HG02970 (cell line): ENCODE results near the gene TAS2R41.
"Not testable (repeated sequence)": the region's sequence is repeated elsewhere in the genome, so short reads cannot be mapped to it uniquely, and the experiment has no call there.

ENCODE experiments used
- ATAC-seq: cut with Tn5 transposase; IDR thresholded peaks from one replicate; pipeline ENCODE4 v1.9.1; 2021; ENCODE audit warnings: mild to moderate bottlenecking, moderate library complexity, moderate number of reproducible peaks; ENCODE audit not compliant: unreplicated experiment, low FRiP score

Gene TAS2R41

DNA sequence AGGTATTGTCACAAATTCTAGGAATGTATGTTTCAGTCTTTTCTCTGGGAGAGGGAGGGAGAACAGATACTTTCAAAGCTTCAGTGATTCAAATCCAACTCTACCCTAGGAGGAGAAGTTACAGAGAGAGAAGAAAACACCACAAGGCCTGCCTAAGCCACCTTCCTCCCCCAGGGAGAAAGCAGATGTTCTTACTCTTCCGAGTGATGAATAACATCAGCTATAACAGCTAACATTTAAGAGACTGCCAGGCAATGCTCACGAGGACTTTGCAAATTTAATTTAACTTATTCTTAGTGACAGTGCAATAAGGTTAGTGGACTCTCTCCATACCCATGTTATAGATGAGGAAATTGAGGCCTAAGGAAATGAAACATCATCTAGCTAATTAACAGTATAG is 36.8 kb downstream of the TAS2R41 start:
- no peak for ATAC-seq

GRCh38 chr7:143514995-143515735 is 37.5 kb downstream of the TAS2R41 start:
- no peak for ATAC-seq

DNA sequence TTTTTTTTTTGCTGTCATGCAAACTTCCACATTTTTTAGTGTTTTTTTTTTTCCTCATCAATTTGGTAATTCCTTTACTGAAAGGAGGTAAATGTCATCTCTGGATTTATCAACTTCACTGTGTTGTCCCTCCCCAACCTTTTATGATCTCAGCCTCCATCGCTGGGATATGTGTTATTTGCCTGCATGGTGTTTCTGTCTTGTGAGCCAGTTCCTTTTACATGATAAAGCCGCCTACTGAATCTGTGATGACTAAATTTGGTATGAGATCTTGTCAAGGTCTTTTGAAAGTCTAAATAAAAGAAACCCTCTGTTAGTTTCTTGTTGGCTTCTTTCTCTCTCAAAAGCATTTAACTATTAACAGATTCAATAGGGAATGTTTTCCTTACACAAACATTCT is 39.3 kb downstream of the TAS2R41 start:
- ATAC-seq: no peak

GRCh38 chr7:143518521-143518920 is 40.8 kb downstream of the TAS2R41 start:
- ATAC-seq: no peak

DNA sequence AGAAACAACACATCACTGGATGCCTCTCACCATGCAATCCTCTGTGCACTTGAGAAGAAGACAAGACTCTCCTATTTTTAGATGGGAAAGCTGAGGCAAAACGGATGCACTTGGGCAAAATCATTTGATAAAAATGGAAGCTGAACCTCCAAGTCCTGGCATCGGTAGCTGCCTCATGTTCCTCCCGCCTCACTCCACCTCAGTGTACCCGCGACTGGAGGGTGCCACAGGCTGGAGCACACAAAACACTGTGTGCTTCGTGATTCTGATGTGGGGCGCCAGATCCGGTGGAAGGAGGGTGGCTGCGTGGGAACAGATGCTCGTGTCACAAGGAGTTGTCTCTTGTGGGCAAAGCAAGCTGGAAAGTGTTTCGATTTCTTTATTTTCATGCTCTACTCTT is 41.3 kb downstream of the TAS2R41 start:
- no peak for ATAC-seq

- no peak for ATAC-seq
These were observed 41.9 kb downstream of the TAS2R41 start for GRCh38 chr7:143519411-143520131.

DNA sequence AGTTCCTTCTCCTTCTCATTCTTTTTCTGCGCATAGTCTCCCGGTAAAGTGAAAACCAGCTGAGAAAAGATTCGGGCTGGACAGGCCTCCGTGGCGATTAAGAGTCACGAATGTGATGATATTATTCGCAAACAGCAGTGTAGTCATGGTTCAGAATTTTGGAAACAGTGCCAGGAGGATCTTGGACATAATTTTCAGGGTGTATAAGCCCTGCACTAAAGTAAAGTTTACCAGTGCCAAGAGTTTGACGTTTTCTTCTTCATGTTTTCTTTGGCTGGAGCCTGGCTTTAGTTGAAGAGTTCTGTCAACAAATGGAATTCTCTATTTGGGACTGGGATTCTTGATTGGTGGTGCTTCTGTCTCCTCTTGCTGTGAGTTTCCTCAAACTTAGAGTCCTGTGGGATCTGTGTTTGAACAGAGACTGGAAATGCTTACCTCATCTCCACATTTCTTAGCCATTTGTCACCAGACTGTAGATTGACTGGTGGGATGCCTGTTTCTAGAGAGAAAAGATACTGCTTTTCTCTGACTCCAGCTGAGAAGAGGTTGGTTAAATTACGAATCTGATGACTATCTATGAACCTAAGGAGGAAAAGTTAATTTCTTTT is 44.7 kb downstream of the TAS2R41 start:
- ATAC-seq: not testable (repeated sequence)
